Mesodermal cell (in vitro differentiated cells): ENCODE data around the gene RNF44.

ENCODE experiments used
- H3K27ac ChIP-seq: 2 replicates; pipeline ENCODE4 v1.7.0; 2013; ENCODE audit warnings: mild to moderate bottlenecking, low read depth, low read length, moderate library complexity; ENCODE audit not compliant: severe bottlenecking
- H3K36me3 ChIP-seq: 2 replicates; pipeline ENCODE4 v1.7.1; 2013; ENCODE audit warnings: mild to moderate bottlenecking, low read length, moderate library complexity; ENCODE audit not compliant: control insufficient read depth, insufficient read depth
- H3K4me1 ChIP-seq: one replicate; pipeline ENCODE4 v1.7.1; 2013; ENCODE audit warnings: mild to moderate bottlenecking, low read length; ENCODE audit not compliant: insufficient read depth, control insufficient read depth, poor library complexity, severe bottlenecking
- H3K4me3 ChIP-seq: 2 replicates; pipeline ENCODE4 v1.7.0; 2013; ENCODE audit warnings: low read length, control low read depth, mild to moderate bottlenecking; ENCODE audit not compliant: insufficient read depth, poor library complexity, severe bottlenecking; ENCODE audit errors: extremely low read depth
- H3K9me3 ChIP-seq: 2 replicates; pipeline ENCODE4 v1.7.1; 2013; ENCODE audit warnings: mild to moderate bottlenecking, low read length, moderate library complexity; ENCODE audit not compliant: control insufficient read depth
- WGBS, 2 experiments: methylation state at CpG; one replicate each; pipeline ENCODE4 v1.1.5; 2013; ENCODE audit warnings: missing lambda C conversion rate in 2 of 2; ENCODE audit not compliant: insufficient coverage in 2 of 2; 5-methylcytosine and 5-hydroxymethylcytosine counted together

Gene RNF44

DNA sequence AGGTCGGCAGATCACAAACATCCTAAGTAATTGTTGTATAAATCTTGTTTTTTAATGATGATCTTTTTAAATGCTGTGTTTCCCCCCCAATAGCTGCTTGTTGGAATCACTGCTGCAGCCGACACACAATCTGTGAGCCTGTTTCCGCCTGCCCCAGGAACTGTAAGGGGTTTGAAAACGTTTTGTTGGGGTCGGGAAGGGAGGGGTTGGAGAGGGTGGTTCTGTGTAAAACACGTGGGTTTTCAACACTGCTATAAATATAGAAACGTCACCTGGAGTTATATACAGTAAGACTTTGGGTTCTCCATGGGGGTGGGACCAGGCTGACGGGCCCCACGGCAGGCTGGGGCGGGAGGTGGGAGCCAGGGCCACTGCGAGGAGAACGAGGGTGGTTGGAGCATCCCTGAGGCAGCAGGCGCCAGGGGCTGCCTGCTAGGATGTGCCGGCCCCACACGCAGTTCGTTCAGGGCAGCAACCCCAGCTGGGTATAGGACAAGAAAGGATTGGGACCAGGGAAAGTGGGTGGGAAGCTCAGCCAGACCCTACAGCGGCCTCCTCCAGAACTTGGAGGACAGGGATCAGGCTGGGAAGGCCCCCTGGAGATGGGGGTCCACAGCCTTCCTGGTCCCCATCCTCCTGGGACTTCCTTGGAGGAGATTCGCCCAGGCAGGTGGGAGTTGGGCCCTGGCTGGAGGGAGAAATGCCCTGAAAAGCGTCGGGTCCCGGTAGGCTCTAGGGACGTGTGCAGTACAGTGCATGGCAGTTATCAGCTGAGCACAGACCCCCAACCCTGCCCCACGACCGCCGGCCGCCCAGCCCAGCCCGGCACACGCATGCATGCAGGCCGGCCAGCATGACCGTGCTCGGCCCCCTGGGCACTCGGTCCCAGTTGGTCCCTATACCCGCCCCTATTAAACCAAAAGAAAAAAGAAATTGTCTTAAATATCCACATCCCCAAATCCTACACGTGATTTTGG is 9.7 kb downstream of the RNF44 start:
- H3K4me1 ChIP-seq, result peaks cover 4% of the 10 kb centered on the region
- no peaks in the 10 kb centered on the region for H3K9me3 ChIP-seq
- peaks cover 52% of the 10 kb centered on the region for H3K36me3 ChIP-seq
- H3K4me3 ChIP-seq, result no peak overlapping the region
- H3K27ac ChIP-seq, result no peak overlapping the region
- WGBS, 2 experiments, result 96 to 98% methylated on average over 26 to 31 of the region's 34 CpGs

DNA sequence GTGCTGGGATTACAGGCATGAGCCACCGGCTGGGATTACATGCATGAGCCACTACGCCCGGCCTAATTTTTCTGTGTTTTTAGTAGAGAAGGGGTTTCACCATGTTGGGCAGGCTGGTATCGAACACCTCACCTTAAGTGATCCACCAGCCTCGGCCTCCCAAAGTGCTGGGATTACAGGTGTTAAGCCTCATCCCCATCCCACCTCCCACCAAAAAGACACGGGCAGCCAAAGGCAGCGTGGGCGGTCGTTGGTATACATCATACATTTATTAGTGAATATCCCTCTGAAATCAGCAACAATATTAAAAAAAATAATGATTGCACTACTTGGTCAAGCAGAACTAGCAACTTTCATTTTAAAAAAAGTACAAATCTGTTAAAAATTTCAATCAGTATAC is 10.7 kb downstream of the RNF44 start:
- Histone ChIP-seq H3K4me1 (peaks cover 4% of the 10 kb centered on the region), H3K4me3 (no peak overlapping the region), H3K36me3 (peaks cover 42% of the 10 kb centered on the region), H3K9me3 (no peaks in the 10 kb centered on the region), H3K27ac (no peak overlapping the region)
- WGBS, 2 experiments, result 80 to 85% methylated on average over 1 to 4 of the region's 9 CpGs

DNA sequence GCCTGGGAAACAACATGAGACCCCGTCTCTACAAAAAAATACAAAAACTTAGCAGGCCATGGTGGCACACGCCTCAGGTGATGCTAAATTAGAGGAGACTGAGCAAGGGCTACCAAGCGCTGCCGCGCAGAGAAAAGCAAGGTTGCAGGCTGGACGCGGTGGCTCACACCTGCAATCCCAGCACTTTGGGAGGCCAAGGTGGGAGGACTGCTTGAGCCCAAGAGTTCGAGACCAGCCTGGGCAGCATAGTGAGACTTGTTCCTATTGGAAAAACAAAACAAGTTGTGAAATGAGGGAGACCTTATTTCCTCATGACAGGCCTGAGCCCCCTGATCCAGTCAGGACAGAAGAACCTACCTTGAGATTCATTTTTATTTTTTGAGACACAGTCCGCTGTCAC is 11.5 kb downstream of the RNF44 start:
- no peaks in the 10 kb centered on the region for H3K9me3 ChIP-seq
- H3K4me1 ChIP-seq, result no peaks in the 10 kb centered on the region
- no peak overlapping the region for H3K4me3 ChIP-seq
- WGBS, 2 experiments, result 97 to 99% methylated on average over 8 of the region's 9 CpGs
- peaks cover 34% of the 10 kb centered on the region for H3K36me3 ChIP-seq
- no peak overlapping the region for H3K27ac ChIP-seq

DNA sequence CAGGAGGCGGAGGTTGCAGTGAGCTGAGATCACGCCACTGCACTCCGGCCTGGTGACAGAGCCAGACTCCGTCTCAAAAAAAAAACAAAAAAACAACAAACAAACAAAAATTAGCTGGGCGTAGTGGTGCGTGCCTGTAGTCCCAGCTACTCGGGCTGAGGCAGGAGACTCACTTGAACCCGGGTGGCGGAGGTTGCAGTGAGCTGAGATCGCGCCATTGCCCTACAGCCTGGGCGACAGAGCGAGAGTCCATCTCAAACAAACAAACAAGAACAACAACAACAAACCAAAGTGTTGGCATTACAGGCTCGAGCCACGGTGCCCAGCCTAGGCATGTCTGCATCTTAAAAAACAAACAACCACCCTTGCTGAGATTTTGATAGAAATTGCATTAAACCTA is 12.2 kb downstream of the RNF44 start:
- Histone ChIP-seq H3K4me3 (no peak overlapping the region), H3K9me3 (no peaks in the 10 kb centered on the region), H3K27ac (no peak overlapping the region)

DNA sequence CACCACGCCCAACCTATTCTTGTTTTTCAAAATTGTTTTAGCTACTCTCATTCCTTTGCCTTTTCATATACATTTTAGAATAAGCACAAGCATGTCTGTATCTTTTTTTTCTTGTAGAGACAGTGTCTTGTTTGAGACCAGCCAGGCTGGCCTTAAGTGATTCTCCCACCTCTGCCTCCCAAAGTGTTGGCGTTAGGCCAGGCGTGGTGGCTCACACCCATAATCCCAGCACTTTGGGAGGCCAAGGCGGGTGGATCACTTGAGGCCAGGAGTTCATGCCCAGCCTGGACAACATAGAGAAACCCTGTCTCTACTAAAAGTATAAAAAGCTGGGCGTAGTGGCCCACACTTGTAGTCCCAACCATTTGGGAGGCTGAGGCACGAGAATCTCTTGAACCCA is 13.1 kb downstream of the RNF44 start:
- WGBS, 2 experiments, result 100% methylated on average over 4 to 6 of the region's 6 CpGs
- Histone ChIP-seq H3K36me3 (peaks cover 23% of the 10 kb centered on the region), H3K4me3 (no peak overlapping the region), H3K27ac (no peak overlapping the region), H3K9me3 (no peaks in the 10 kb centered on the region), H3K4me1 (no peaks in the 10 kb centered on the region)

More for the DNA sequence above, 12.2 kb downstream of the RNF44 start:
- no peaks in the 10 kb centered on the region for H3K4me1 ChIP-seq
- 92 to 94% methylated on average over 12 to 15 of the region's 15 CpGs for WGBS, 2 experiments
- peaks cover 30% of the 10 kb centered on the region for H3K36me3 ChIP-seq

DNA sequence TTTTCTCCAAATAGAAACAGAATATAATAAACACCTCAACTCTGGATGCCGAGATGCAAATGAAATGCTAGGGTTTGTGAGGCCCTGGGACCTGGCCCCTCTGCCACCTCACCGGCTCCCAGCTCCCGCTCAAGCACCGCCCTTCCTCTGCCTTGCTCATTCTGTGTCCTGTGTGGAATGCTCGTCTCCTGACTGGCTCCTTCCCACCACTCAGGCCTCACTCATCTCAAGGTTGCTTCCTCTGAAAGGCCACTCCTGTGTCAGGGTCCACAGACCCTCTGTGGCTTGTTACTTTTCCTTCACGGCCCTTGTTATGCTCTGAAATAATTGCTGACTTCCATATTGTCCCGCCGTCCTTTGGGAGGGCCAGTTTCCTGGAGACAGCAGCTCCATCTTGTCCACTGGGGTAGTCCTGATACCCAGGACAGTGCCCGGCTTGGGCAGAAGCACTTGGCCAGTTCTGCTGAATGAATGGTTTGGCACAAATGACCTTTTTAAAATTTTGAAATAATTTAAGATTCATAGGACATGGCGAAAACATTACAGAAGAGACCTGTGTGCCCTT is 15.4 kb downstream of the RNF44 start:
- 69 to 81% methylated on average over 8 to 9 of the region's 10 CpGs for WGBS, 2 experiments
- no peak overlapping the region for H3K27ac ChIP-seq
- no peaks in the 10 kb centered on the region for H3K9me3 ChIP-seq
- H3K4me1 ChIP-seq, result no peaks in the 10 kb centered on the region
- no peaks in the 10 kb centered on the region for H3K36me3 ChIP-seq
- H3K4me3 ChIP-seq, result no peak overlapping the region

DNA sequence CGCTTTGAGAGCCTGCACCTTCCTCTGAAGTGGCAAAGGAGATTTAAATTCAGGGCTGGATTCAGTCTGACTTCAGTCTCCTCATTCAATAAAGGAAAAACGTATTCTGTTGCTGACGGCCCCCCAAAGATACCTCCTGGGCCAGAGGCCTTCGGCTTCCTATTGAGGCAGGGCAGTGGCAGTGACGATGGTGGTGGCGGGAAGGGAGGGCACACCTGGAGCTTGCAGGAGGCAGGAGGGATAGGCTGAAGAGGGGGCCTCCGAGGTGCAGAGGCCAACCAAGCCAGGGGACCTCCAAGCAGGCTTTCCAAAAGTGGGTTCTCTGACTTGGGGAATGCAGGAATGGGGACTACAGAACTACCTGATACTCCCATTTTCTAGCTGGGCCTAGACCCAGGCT is 15.9 kb downstream of the RNF44 start:
- Histone ChIP-seq H3K27ac (no peak overlapping the region), H3K36me3 (no peaks in the 10 kb centered on the region), H3K4me1 (no peaks in the 10 kb centered on the region), H3K4me3 (no peak overlapping the region), H3K9me3 (no peaks in the 10 kb centered on the region)
- 73 to 80% methylated on average over 7 of the region's 7 CpGs for WGBS, 2 experiments

DNA sequence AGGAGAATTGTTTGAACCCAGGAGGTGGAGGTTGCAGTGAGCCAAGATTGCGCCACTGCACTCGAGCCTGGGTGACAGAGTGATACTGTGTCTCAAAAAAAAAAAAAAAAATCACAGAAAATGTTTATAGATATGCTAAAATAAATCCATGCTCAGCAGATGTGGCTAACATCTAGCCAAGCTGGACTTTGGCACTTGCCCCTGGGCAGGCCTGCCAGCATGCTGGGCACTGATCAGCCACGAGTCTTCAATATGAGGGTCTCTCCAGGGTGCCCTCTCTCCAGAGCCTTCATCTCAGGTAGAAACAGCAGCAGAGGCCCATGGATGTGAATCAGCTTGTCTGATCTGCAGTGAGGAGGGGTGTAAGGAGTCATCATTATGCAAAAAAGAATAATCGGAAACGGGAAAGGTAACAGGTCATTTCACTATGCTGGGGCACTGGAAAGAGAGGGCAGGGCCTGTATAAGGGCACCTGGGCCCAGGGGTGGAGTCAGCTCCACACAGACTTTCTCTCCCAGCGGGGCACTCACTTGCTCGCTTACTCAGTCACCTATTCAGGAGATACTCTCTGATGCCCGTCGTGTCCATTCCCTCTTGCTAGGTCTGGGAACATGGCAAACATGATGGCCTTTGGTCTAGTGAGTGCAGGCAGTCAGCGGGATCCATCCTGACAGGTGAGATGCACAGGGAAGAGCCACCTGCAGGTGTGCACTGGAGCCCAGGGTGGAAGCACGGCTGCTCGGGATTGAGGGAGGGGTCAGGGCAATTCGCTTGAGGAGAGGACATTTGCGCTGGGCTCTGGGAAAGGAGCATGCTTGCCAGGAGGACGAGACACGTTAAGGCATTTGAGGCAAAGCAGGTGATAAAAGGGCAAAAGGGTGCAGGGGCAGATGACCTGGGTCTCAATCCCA is 17.1 kb downstream of the RNF44 start:
- 76 to 84% methylated on average over 14 of the region's 16 CpGs for WGBS, 2 experiments
- no peaks in the 10 kb centered on the region for H3K9me3 ChIP-seq
- no peaks in the 10 kb centered on the region for H3K4me1 ChIP-seq
- no peak overlapping the region for H3K27ac ChIP-seq
- H3K36me3 ChIP-seq, result no peaks in the 10 kb centered on the region
- no peak overlapping the region for H3K4me3 ChIP-seq

DNA sequence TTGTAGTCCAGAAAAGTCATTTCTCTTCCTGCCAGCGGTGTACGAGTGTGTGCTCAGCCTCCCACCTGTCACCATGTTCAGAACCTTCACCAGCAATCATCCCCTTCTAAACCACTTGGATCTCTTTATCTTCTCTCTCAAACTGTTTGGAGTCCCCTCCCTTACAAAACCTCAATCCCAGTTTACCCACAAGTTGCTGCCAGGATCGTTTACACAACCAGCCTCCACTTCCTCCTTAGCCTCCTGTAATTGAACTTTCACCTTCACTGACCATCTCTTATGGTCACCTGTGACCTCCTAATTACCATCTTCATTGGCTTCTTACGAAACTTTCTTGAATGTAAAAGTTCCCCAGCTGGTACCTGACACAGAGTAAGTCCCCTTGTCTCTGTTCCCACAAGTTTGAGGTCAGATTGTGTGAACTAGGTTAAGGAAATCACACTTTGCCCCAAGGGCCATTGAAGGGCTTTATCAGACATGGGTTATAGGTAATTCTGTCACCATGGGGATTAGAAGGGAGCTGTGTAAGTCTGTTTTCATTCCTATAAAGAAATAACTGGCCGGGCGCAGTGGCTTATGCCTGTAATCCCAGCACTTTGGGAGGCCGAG is 20.0 kb downstream of the RNF44 start:
- 87 to 92% methylated on average over 3 to 6 of the region's 7 CpGs for whole genome bisulfite sequencing, 2 experiments
- Histone ChIP-seq H3K4me3 (no peak overlapping the region), H3K9me3 (no peaks in the 10 kb centered on the region), H3K36me3 (no peaks in the 10 kb centered on the region), H3K4me1 (no peaks in the 10 kb centered on the region), H3K27ac (no peak overlapping the region)

DNA sequence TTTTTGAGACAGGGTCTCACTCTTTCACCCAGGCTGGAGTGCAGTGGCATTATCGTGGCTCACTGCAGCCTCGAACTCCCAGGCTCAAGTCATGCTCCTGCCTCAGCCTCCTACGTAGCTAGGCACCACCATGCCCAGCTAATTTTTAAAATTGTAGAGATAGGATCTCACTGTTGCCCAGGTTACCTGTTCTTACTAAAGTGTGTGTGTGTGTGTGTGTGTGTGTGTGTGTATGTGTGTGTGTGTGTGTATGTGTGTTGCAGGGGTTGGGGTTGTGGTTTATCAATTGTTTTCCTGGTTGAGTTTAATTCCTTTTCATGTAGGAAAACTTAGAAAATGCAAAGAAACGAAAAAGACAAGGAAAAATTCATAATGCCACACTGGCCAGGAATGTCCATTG is 21.8 kb downstream of the RNF44 start:
- Histone ChIP-seq H3K27ac (no peak overlapping the region), H3K9me3 (no peaks in the 10 kb centered on the region), H3K36me3 (peaks cover 1% of the 10 kb centered on the region), H3K4me1 (no peaks in the 10 kb centered on the region), H3K4me3 (no peak overlapping the region)
- 72 to 75% methylated on average over 1 to 2 of the region's 4 CpGs for WGBS, 2 experiments
